Uterus (tissue), 4 donors: ENCODE data around the gene SORBS1. TPM values are rescaled to one million over a fixed set of nuclear protein-coding genes. Genes with fewer than 3 reads are reported as not detected.

Experiments
- DNase-seq, 2 donors: peaks; one replicate each; pipeline ENCODE4 v3.0.0-alpha.2; 2019 to 2020
- H3K27ac ChIP-seq, 2 donors: fragments of 200-600 bp; sonication (generic); 1 replicate in 1 of 2; 2 replicates in 1 of 2; pipeline ENCODE4 v1.5.1; 2016 to 2018
- H3K27me3 ChIP-seq, 2 donors: fragments of 200-600 bp; sonication (generic); one replicate each; pipeline ENCODE4 v1.5.1; 2018 to 2019; ENCODE audit warnings: control low read depth in 1 of 2
- H3K36me3 ChIP-seq, 2 donors: fragments of 200-600 bp; sonication (generic); one replicate each; pipeline ENCODE4 v1.5.1; 2019; ENCODE audit warnings: control low read depth in 1 of 2
- H3K4me1 ChIP-seq, 2 donors: fragments of 200-600 bp; sonication (generic); one replicate each; pipeline ENCODE4 v1.5.1; 2018 to 2019; ENCODE audit warnings: control low read depth in 1 of 2
- H3K4me3 ChIP-seq, 2 donors: fragments of 200-600 bp; sonication (generic); 1 replicate in 1 of 2; 2 replicates in 1 of 2; pipeline ENCODE4 v1.5.1; 2018 to 2019; ENCODE audit warnings: mild to moderate bottlenecking in 1 of 2
- H3K9me3 ChIP-seq, 2 donors: fragments of 200-600 bp; sonication (generic); one replicate each; pipeline ENCODE4 v1.5.1; 2019; ENCODE audit warnings: control low read depth in 1 of 2
- POLR2A ChIP-seq, 2 donors: fragments of 450-650 bp; IDR thresholded peaks; one replicate each; pipeline ENCODE4 v1.6.1; 2016; ENCODE audit warnings: antibody characterized with exemption in 2 of 2, mild to moderate bottlenecking in 1 of 2, moderate library complexity in 1 of 2
- intact Hi-C: fragments of 100-400 bp; cut with DNase I; formaldehyde crosslinking; loops from one replicate; pipeline ENCODE4 v1.15.1; 2023; ENCODE audit warnings: low total_unique reads
- total RNA-seq, 4 donors: library from RNA; depleted of rRNA in 3 of 4; stranded (reverse); fragments of >200 nt in 3 of 4; gene quantifications; one replicate each; pipeline versions ENCODE4 v1.1.0 to v1.2.4, GENCODE V29; 2014 to 2023
- TF ChIP-seq, protein P1 (sequence below), 4 experiments: fragments of 200-600 bp in 2 of 4; fragments of 450-650 bp in 2 of 4; sonication (generic) in 2 of 4; IDR thresholded peaks; one replicate each; pipeline ENCODE4 v1.5.1; 2016 to 2019; ENCODE audit warnings: antibody characterized with exemption in 4 of 4, mild to moderate bottlenecking in 2 of 4, moderate library complexity in 1 of 4
- donor health status: DM: yes; HTN: yes; CAD: no.

SORBS1 gene
- total RNA-seq, 4 donors from 2014 or later: 89.9 to 422 (median 271) TPM

DNA sequence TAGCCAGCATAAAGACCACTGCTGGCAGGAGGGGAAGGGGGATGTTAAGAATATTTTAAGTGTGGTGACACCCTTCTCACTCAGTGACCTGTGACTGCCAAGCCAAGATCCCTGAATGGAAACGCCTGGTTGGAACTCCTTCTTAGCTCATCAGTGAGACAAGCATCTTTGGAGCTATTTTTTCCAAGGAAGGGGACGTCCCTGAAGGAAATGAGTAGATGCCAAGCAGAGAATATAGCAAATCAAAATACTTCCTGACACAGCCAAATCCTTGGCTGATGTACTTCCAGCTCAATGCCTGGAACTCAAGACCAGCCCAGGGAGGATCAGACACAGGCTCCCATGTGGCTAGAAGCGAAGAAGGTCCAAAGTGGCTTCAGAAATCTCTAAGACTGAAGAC is 82.2 kb downstream of the SORBS1 start:
- H3K27ac ChIP-seq: peak overlapping the region; percentile 85 to 93
- H3K9me3 ChIP-seq: no peaks in the 10 kb centered on the region
- H3K4me3 ChIP-seq: no peak overlapping the region
- intact Hi-C loops: no loop called here
- no peaks in the 10 kb centered on the region for H3K36me3 ChIP-seq
- H3K4me1 ChIP-seq: peaks cover 6 to 9% of the 10 kb centered on the region in 2 donors
- DNase-seq: peak in 1 of 2 donors; percentile 53
- no peaks in the 10 kb centered on the region for H3K27me3 ChIP-seq
- TF ChIP-seq, protein P1, sequence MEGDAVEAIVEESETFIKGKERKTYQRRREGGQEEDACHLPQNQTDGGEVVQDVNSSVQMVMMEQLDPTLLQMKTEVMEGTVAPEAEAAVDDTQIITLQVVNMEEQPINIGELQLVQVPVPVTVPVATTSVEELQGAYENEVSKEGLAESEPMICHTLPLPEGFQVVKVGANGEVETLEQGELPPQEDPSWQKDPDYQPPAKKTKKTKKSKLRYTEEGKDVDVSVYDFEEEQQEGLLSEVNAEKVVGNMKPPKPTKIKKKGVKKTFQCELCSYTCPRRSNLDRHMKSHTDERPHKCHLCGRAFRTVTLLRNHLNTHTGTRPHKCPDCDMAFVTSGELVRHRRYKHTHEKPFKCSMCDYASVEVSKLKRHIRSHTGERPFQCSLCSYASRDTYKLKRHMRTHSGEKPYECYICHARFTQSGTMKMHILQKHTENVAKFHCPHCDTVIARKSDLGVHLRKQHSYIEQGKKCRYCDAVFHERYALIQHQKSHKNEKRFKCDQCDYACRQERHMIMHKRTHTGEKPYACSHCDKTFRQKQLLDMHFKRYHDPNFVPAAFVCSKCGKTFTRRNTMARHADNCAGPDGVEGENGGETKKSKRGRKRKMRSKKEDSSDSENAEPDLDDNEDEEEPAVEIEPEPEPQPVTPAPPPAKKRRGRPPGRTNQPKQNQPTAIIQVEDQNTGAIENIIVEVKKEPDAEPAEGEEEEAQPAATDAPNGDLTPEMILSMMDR (IDR thresholded peaks at IDR 0.05): no peak
- peak in 1 of 2 donors; percentile 31 for TF ChIP-seq POLR2A (IDR thresholded peaks at IDR 0.05)

DNA sequence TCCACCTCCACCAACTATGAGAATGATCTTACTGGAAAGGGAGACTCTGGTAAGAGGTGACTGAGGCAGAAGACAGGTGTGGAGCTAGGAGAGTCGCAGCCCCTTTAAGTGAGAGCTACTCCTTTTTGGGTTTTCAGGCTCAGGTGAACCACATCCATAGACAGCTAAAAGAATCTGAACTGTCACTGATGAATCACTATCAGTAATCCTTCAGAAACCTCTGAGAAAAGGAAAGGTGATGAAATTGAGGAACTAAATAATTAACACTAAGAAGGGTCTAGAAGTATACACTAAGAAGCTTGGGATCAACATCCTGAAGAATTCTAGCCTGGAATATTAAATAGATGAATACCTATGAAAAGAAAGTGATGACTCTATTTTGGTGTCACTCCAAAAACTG is 83.0 kb downstream of the SORBS1 start:
- intact Hi-C loops: no loop called here
- Histone ChIP-seq H3K27ac (peak overlapping the region; percentile 85 to 93), H3K4me1 (peaks cover 6 to 9% of the 10 kb centered on the region in 2 donors), H3K9me3 (no peaks in the 10 kb centered on the region), H3K36me3 (no peaks in the 10 kb centered on the region), H3K4me3 (no peak overlapping the region), H3K27me3 (no peaks in the 10 kb centered on the region)
- TF ChIP-seq, protein P1 (IDR thresholded peaks at IDR 0.05): no peak
- no peak for TF ChIP-seq POLR2A (IDR thresholded peaks at IDR 0.05)
- no peak for DNase-seq

DNA sequence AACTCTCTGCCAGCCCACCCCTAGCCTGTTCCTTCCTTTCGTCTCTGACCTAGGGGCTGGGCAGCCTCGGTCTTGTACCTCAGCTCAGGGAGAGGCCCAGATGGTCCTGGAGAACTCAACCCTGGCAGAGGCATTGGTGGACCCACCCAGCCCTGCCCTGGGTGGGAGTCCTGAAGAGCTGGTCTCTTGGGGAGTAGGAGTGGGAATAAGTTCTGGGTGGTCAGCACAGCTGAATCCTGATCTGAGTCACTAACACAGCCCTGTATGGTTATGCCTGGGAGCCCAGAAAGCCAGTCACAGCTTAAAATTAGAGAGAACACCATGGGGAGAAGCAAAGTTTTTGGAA is 84.0 kb downstream of the SORBS1 start:
- Histone ChIP-seq H3K27ac (peak overlapping the region; percentile 85 to 93), H3K4me1 (peaks cover 6 to 9% of the 10 kb centered on the region in 2 donors), H3K9me3 (no peaks in the 10 kb centered on the region), H3K27me3 (no peaks in the 10 kb centered on the region), H3K4me3 (no peak overlapping the region), H3K36me3 (no peaks in the 10 kb centered on the region)
- no peak for DNase-seq
- intact Hi-C loops: no loop called here
- no peak for TF ChIP-seq POLR2A (IDR thresholded peaks at IDR 0.05)
- TF ChIP-seq, protein P1 (IDR thresholded peaks at IDR 0.05): no peak

- Histone ChIP-seq H3K4me1 (peaks cover 6 to 9% of the 10 kb centered on the region in 2 donors), H3K27me3 (no peaks in the 10 kb centered on the region), H3K27ac (peak overlapping the region; percentile 85 to 93), H3K4me3 (no peak overlapping the region), H3K36me3 (no peaks in the 10 kb centered on the region), H3K9me3 (no peaks in the 10 kb centered on the region)
- no peak for DNase-seq
- intact Hi-C loops: no loop called here
- TF ChIP-seq, protein P1 (IDR thresholded peaks at IDR 0.05): no peak
- TF ChIP-seq POLR2A (IDR thresholded peaks at IDR 0.05): no peak
Observed at GRCh38 chr10:95476469-95477174, 84.5 kb downstream of the SORBS1 start.

- TF ChIP-seq, protein P1 (IDR thresholded peaks at IDR 0.05): no peak
- TF ChIP-seq POLR2A (IDR thresholded peaks at IDR 0.05): no peak
- intact Hi-C loops: no loop called here
- peaks cover 6% of the 10 kb centered on the region in 2 donors for H3K4me1 ChIP-seq
Observed at GRCh38 chr10:95475827-95476468, 85.2 kb downstream of the SORBS1 start.

More at GRCh38 chr10:95475827-95476468, 85.2 kb downstream of the SORBS1 start:
- no peaks in the 10 kb centered on the region for H3K9me3 ChIP-seq
- peak overlapping the region; percentile 85 to 93 for H3K27ac ChIP-seq
- no peaks in the 10 kb centered on the region for H3K36me3 ChIP-seq
- DNase-seq: no peak
- H3K27me3 ChIP-seq: no peaks in the 10 kb centered on the region
- no peak overlapping the region for H3K4me3 ChIP-seq
